HCT116 (cell line): ENCODE data around the gene AXL.

Source experiments
- ATF3 ChIP-seq: IDR thresholded peaks from 2 replicates; pipeline ENCODE4 v1.6.1; 2012
- EZH2 ChIP-seq: fragments of 200-600 bp; sonication (generic); IDR thresholded peaks from 2 replicates; pipeline ENCODE4 v1.6.1; 2017; ENCODE audit warnings: antibody characterized with exemption, mixed run types
- EZH2phosphoT487 ChIP-seq: fragments of 200-600 bp; IDR thresholded peaks from 2 replicates; pipeline ENCODE4 v1.6.1; 2018; ENCODE audit warnings: antibody characterized with exemption, borderline replicate concordance
- JUND ChIP-seq: IDR thresholded peaks from 2 replicates; pipeline ENCODE4 v1.6.1; 2012
- MAX ChIP-seq: IDR thresholded peaks from 2 replicates; pipeline ENCODE4 v1.6.1; 2012
- POLR2A ChIP-seq: IDR thresholded peaks from 2 replicates; pipeline ENCODE4 v1.7.0; 2011; ENCODE audit warnings: borderline replicate concordance; ENCODE audit not compliant: insufficient read depth, insufficient read length; ENCODE audit errors: extremely low read depth
- POLR2AphosphoS5 ChIP-seq: IDR thresholded peaks from 2 replicates; pipeline ENCODE4 v1.6.1; 2011; ENCODE audit warnings: mild to moderate bottlenecking, low read depth, low read length, moderate library complexity
- RAD21 ChIP-seq: IDR thresholded peaks from 2 replicates; pipeline ENCODE4 v1.6.1; 2012; ENCODE audit warnings: low read depth, mild to moderate bottlenecking
- REST ChIP-seq: IDR thresholded peaks from 2 replicates; pipeline ENCODE4 v1.6.1; 2012; ENCODE audit warnings: low read depth
- SIN3A ChIP-seq: IDR thresholded peaks from 2 replicates; pipeline ENCODE4 v1.6.1; 2012; ENCODE audit warnings: low read depth
- TCF7L2 ChIP-seq: IDR thresholded peaks from 2 replicates; pipeline ENCODE4 v1.7.0; 2011; ENCODE audit warnings: borderline replicate concordance, inconsistent platforms; ENCODE audit not compliant: insufficient read depth, insufficient read length; ENCODE audit errors: extremely low read depth
- TF ChIP-seq, protein P1 (sequence below), 3 experiments: fragments of 200-600 bp in 1 of 3; sonication (generic) in 1 of 3; IDR thresholded peaks in 2 of 3; conservative IDR thresholded peaks in 1 of 3; 2 replicates each; pipeline ENCODE4 v1.5.1; 2012 to 2017; ENCODE audit warnings: low read depth in 2 of 3, low read length in 2 of 3, antibody characterized with exemption in 1 of 3, borderline replicate concordance in 1 of 3, control low read depth in 1 of 3, mild to moderate bottlenecking in 1 of 3, mixed read lengths in 1 of 3, mixed run types in 1 of 3, moderate library complexity in 1 of 3; ENCODE audit not compliant: insufficient read depth in 1 of 3

DNA sequence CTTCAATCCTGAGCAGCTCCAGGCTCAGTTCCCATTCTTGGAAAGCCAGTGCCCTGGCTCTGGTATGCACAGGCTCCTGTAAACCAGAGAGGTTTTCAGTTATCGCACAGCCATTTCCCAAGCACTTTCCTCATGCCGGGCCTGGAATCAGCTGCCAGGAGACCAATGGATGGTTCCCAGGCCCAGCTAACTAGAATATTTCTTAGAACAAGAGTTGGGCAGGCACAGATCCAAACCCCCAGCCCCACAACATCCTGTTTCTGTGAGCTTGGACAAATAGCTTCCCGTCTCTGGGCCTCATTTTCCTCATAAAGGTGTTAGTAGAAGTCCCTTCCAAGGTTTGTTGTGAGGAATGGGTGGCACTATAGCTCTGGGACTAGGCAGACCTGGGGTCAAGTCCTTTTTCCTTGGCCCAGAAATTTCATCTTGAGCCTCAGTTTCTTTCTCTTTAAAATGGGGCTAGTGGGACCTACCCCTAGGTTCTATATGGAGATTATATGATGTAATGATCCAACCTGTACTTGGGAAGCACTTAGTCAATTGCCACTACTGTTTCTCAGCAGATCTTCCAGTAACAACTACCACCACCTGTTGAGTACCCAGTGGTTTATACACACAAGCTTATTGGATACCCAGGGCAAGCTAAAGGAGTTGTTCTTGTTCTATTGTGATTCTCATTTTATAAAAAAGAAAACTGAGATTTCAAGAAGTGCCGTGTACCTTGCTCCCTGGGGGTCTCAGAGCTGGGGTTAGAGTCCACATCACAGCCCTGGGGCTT lies 85.9 kb downstream of the AXL start:
- TF ChIP-seq EZH2 (no peak), POLR2AphosphoS5 (no peak), SIN3A (no peak), REST (no peak), RAD21 (no peak), ATF3 (no peak), MAX (no peak), JUND (no peak), EZH2phosphoT487 (no peak), POLR2A (no peak), TCF7L2 (no peak)
- TF ChIP-seq, protein P1, sequence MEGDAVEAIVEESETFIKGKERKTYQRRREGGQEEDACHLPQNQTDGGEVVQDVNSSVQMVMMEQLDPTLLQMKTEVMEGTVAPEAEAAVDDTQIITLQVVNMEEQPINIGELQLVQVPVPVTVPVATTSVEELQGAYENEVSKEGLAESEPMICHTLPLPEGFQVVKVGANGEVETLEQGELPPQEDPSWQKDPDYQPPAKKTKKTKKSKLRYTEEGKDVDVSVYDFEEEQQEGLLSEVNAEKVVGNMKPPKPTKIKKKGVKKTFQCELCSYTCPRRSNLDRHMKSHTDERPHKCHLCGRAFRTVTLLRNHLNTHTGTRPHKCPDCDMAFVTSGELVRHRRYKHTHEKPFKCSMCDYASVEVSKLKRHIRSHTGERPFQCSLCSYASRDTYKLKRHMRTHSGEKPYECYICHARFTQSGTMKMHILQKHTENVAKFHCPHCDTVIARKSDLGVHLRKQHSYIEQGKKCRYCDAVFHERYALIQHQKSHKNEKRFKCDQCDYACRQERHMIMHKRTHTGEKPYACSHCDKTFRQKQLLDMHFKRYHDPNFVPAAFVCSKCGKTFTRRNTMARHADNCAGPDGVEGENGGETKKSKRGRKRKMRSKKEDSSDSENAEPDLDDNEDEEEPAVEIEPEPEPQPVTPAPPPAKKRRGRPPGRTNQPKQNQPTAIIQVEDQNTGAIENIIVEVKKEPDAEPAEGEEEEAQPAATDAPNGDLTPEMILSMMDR (IDR thresholded peaks at IDR 0.05 in 2 of 3, conservative IDR thresholded peaks at IDR 0.05 in 1 of 3; ENCODE audit: borderline replicate concordance in 1 of 3, insufficient read depth in 1 of 3, low read depth in 2 of 3, low read length in 2 of 3): no peak
